ENCODE results near the gene CCL8.

CCL8 gene

DNA sequence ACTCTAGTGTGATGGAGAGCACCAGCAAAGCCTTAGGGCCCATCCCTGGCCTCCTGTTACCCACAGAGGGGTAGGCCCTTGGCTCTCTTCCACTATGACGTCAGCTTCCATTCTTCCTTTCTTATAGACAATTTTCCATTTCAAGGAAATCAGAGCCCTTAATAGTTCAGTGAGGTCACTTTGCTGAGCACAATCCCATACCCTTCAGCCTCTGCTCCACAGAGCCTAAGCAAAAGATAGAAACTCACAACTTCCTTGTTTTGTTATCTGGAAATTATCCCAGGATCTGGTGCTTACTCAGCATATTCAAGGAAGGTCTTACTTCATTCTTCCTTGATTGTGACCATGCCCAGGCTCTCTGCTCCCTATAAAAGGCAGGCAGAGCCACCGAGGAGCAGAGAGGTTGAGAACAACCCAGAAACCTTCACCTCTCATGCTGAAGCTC lies at the start of gene CCL8:
Gene CCL8 (plus strand): TSS at position 397 of the 445 bp plus-strand sequence. CDS start 67 bp downstream, outside the sequence.
- DNase-seq (ENCODE audit: low read depth), result no peak

DNA sequence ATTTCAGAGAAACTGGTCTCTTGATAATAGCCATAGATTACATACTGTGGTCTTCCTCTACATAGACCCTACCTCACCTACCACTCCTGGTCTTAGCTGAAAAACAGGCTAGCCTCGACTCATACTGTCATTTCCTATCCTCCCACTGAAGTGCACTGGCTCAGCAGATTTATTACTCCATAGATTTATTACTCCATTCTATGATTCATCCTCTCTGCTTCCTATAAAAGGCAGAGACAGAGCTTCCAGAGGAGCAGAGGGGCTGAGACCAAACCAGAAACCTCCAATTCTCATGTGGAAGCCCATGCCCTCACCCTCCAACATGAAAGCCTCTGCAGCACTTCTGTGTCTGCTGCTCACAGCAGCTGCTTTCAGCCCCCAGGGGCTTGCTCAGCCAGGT lies 49.3 kb upstream of the CCL8 start, which contains the start of gene CCL7:
Gene CCL7 (plus strand): TSS at position 253 of the 400 bp plus-strand sequence. CDS start 70 bp downstream, at position 323.
- DNase-seq (ENCODE audit: low read depth), result no peak

- DNase-seq (ENCODE audit: low read depth), result no peak
These were observed 43.4 kb upstream of the CCL8 start for GRCh38 chr17:34275881-34276280.

DNA sequence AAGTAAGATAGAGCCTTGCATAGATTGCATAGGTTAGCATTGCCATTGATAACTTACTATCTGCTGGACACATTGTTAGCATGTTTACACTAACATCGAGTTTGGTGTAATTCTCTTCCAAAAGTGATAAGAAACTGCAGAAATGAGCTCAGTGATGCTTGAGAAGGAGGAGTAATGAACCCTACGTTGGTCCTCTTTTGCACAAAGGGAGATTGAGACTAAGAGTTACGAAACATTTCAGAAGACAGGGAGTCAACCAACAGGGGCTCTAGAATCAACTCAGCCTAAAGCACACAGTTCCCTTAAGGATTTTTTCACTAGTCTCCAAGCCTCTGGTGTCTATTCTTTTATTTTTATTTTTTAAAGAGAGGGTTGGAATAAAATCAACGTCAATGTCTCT lies 42.4 kb upstream of the CCL8 start:
- DNase-seq (ENCODE audit: low read depth), result no peak

DNA sequence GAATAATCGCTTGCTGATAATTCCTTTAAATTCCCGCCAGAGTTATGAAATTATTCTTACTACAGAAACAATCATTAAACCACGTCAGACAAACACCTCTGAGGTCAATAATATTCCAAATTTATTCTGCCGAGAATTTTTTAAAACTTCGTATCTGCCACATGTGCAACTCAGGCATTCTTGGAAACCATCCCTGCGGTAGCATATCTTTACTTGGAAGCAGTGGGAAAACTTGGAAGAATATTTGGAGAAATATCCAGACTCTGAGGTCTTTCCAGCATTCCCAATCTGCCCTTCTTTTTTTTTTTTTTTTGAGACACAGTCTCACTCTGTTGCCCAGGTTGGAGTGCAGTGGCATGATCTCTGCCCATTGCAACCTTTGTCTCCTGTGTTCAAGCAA lies 35.7 kb upstream of the CCL8 start:
- no peak for DNase-seq (ENCODE audit: low read depth)

DNA sequence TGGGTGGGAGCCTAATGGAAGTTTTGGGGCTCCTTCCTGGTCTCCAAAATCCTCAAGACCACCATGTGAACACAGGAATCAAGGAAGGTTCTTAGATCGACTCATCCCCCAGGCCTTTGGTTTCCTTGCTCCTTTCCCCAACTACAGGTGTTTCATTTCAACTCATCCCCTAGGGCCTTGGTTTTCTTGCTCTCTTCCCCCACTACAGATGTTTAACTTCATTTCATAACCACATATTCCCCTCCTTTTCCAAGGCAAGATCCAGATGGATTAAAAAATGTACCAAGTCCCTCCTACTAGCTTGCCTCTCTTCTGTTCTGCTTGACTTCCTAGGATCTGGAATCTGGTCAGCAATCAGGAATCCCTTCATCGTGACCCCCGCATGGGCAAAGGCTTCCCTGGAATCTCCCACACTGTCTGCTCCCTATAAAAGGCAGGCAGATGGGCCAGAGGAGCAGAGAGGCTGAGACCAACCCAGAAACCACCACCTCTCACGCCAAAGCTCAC lies 33.9 kb upstream of the CCL8 start, which contains the start of gene CCL11:
Gene CCL11 (plus strand): TSS at position 457 of the 507 bp plus-strand sequence. CDS start 67 bp downstream, outside the sequence.
- DNase-seq (ENCODE audit: low read depth), result no peak

DNA sequence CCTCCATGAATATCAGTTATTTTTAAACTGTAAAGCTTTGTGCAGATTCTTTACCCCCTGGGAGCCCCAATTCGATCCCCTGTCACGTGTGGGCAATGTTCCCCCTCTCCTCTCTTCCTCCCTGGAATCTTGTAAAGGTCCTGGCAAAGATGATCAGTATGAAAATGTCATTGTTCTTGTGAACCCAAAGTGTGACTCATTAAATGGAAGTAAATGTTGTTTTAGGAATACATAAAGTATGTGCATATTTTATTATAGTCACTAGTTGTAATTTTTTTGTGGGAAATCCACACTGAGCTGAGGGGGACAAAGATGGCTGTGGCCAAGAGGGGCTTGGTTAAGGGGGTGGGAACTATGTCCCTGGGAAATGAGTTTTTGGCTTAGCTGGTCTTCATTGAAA lies 31.4 kb upstream of the CCL8 start:
- DNase-seq (ENCODE audit: low read depth), result no peak

DNA sequence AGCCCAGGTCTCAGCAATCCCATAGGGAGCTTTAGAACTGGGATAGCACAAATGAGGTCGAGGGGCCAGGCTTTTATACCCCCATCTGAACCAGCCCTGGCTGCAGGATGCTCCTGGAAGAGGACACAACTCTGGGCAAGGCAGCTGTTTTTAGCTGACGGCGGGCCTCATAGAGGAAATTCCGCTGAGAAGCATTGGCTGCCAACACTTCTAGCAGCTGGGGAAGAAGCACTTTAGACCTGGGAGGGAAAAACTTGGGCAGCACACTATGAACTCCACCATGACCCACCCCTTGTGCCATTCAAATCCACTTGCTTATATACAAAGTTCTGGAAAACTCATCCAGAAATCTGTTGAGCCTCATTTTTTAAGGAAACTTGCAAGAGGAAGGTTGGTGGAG lies 28.6 kb upstream of the CCL8 start:
- DNase-seq (ENCODE audit: low read depth), result no peak

DNA sequence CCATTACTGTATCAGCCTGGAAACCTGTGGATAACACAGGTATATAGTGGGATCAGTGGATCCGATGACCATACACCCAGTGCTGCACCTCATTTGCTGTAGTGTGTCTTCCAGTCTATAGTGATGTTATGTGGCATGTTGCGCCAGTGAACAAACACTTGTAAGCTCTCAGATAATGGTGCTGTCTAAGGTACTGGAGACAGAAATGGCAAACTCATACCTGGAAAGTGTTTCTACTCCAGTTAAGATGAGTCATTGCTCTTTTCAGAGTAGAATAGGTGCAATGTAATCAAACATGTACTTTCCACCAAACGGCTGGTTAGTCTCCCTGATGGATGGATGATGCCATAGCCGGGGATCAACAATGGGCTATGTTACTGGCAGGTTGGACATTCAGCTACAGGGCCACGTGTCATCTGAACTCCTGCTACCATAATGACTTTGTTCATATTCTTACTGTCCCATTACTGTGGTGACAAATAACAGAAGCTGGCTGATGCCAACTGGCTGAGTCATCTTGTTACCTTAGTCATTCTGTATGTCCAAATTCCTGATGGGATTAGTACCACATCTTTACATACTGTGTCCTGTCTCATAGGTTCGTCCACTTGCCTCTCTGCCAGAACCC lies 27.4 kb upstream of the CCL8 start:
- no peak for DNase-seq (ENCODE audit: low read depth)

- no peak for DNase-seq (ENCODE audit: low read depth)
These were observed 20.2 kb upstream of the CCL8 start for GRCh38 chr17:34299027-34299426.

GRCh38 chr17:34299956-34300577 lies 19.2 kb upstream of the CCL8 start:
- DNase-seq (ENCODE audit: low read depth), result no peak

DNA sequence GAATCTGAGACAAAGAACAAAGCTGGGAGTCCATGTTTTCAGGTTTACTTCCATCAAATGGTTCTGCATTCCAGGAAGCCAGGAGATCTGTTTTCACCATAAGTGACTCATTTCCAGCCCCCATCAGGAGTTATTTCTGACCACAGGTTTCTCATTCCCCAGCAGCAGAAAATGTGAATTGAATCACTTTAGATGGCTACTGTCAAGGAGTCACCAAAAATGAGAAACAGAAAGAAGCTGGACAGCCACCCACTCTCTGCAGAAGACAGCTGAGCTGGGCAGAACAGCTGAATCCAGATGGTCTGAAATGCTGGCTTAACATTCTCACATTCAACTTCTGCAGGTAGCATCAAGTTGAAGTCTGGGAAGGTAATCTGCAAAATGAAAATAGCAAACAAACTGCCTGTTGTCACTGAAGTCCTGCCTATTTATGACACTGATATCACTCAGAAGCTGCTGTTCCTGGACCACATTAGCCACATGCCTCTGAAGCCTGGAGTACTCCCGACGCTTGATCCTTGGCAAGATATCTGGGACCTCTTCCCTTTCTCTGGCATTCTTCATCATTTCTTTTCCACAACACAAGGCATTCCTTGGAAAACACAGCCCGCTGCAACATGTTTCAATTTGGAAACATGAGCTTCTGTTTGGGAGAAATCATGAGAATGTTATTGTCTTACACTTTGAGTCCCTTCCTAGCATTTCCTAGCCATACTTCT lies 18.4 kb upstream of the CCL8 start:
- no peak for DNase-seq (ENCODE audit: low read depth)

DNA sequence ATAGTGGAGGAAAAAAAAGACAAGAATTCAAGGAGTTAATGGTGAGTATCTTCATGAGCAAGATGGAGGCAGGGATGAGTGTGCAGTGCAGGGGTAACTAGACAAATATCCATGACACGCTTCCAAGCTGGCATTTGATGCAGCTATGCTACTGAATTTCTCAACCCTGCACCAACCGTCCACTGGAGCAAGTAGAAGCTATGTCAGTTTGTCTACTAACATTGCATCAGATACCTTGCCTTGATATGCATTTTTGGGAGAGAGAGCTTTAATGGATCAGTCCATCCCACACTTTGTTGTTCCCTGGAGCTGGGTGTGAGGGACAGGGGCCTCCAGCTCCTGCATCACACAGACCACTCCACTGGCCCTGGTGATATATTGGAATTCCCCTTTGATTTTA lies 17.2 kb upstream of the CCL8 start:
- DNase-seq (ENCODE audit: low read depth), result no peak

GRCh38 chr17:34302636-34303035 lies 16.6 kb upstream of the CCL8 start:
- DNase-seq (ENCODE audit: low read depth), result no peak

- DNase-seq (ENCODE audit: low read depth), result no peak
These were observed 15.6 kb upstream of the CCL8 start for GRCh38 chr17:34303606-34304005.

DNA sequence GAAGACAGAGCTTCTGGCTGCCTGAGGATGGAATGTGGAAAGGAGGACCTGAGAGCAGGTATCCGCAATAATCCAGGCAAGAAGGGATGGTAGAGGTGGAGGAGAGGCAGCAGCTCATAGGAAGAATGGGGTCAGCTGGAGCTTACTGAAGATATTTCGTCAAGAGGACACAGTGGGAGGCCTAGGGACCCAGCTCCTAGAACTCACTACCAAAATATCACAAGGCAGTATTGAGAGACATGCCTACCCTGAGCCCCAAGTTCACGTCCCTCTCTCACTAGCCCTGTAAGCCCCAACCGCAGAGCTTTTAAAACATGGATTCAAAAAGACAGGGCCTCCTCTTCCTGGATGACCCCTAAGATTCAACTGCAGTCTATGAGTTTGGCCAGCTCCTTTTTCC lies 14.2 kb upstream of the CCL8 start:
- DNase-seq (ENCODE audit: low read depth), result no peak

DNA sequence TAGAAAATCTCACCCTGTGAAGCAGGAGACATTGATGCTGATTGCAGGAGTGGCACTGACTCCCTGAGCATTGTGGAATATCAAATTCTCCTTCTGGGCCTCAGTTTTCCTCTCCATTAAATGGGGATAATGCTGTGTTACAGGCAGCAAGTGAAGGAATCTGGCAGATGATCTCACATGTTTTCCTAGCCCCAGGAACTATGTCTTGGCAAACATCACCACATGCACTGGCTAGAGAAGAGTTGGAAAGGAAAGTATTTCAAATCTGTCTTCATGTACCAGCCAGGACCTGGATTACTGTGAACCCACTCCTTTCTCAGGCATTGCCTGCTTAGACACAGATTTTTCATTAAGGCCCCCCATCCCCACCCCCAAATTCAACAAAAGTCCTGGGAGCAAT lies 13.6 kb upstream of the CCL8 start:
- no peak for DNase-seq (ENCODE audit: low read depth)

GRCh38 chr17:34306466-34306865 lies 12.8 kb upstream of the CCL8 start:
- DNase-seq (ENCODE audit: low read depth), result no peak

DNA sequence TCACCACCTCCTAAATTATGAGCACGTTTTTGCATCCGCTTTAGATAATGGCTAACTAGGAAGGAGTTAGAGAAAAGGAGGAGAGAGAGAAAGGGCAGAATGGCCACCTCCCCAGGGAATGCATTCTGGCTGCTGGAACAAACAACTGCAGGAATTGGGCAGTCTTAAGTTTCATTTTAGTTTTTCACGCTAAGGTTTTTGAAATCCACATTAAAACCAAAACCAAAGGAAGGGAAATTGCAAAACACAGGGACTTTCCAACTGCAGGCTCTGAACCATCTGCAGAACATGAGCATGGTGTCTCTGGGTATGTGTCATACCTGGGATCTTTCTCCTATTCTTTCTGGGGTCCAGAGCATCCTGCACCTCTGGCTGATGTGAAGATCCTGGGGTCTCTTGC lies 12.1 kb upstream of the CCL8 start:
- DNase-seq (ENCODE audit: low read depth), result no peak

- DNase-seq (ENCODE audit: low read depth), result no peak
These were observed 10.9 kb upstream of the CCL8 start for GRCh38 chr17:34308371-34308770.

DNA sequence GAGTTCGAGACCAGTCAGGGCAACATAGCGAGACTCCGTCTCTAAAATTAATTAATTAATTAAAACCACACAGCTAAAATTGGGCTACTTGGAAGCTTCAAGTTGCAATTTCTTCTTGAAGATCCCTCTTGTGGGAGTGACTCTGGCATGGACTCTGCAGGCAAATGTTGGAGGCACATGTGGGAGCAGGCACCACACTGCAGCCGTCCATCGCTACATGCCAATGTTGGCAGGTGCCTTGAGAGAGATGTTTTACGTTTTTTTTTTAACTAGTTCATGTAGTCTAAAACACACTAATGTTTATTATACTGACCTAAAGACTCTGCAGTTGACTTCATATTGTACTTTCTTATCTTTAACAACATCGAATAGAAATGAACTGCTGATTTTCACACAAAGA lies 7.9 kb upstream of the CCL8 start:
- DNase-seq (ENCODE audit: low read depth), result no peak

GRCh38 chr17:34312080-34312479 lies 7.2 kb upstream of the CCL8 start:
- no peak for DNase-seq (ENCODE audit: low read depth)

GRCh38 chr17:34313164-34313563 lies 6.1 kb upstream of the CCL8 start:
- DNase-seq (ENCODE audit: low read depth), result no peak
